GM19452 (cell line): ENCODE data around the gene DTX1.

Experiments
- ATAC-seq: cut with Tn5 transposase; IDR thresholded peaks from one replicate; pipeline ENCODE4 v1.9.1; 2021; ENCODE audit not compliant: unreplicated experiment

Gene DTX1

GRCh38 chr12:113054948-113055486, 1.5 kb upstream of the DTX1 start:
- no peak for ATAC-seq

DNA sequence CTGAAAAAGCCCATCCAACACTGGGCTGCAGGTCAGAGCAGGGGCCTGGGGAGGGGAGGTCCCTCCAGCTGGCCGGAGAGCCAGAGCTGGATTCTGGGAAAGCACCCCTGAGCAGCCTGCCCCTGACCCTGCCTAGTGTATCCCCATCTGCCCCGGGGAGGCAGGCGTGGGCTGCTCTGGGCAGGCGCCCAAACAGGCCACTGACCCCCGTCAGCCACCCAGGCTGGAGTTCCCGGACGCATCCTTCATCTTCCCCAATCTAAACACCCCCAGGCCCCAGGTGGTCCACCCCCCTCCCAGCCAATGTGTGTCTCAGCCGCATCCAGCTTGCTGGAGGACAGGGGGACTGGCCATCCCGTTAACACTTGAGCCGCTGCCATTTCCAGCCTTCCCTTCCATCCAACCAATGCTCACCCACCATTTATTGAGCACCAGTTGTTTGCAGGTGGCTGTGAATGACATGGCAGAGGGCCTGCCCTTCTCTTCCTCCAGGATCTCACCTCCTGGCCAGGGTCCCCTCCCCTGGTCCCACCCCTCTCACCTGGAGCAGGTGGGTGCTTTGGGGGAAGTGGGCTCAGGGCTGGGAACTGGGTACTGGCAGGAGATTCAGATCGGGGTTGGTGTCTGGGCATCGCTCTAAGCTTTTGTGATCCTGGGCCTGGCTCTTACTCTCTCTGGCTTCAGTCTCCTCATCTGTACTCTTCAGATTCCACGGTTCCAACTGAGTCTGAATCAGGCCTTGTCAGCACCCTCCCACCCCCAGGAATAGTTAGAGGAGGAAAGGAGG, 743 bp upstream of the DTX1 start:
- no peak for ATAC-seq

DNA sequence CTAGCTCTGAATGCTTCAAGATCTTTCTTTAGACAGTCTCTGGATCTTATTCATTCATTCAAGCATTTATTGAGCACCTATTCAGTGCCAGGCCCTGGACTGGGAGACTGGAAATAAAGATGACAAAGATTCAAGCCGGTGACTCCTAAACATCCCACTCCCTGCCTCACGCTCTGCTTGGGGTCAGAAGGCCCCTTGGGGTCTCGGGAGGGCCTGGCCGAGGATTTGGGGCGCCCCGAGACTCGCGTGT, 224 bp upstream of the DTX1 start:
- no peak for ATAC-seq

DNA sequence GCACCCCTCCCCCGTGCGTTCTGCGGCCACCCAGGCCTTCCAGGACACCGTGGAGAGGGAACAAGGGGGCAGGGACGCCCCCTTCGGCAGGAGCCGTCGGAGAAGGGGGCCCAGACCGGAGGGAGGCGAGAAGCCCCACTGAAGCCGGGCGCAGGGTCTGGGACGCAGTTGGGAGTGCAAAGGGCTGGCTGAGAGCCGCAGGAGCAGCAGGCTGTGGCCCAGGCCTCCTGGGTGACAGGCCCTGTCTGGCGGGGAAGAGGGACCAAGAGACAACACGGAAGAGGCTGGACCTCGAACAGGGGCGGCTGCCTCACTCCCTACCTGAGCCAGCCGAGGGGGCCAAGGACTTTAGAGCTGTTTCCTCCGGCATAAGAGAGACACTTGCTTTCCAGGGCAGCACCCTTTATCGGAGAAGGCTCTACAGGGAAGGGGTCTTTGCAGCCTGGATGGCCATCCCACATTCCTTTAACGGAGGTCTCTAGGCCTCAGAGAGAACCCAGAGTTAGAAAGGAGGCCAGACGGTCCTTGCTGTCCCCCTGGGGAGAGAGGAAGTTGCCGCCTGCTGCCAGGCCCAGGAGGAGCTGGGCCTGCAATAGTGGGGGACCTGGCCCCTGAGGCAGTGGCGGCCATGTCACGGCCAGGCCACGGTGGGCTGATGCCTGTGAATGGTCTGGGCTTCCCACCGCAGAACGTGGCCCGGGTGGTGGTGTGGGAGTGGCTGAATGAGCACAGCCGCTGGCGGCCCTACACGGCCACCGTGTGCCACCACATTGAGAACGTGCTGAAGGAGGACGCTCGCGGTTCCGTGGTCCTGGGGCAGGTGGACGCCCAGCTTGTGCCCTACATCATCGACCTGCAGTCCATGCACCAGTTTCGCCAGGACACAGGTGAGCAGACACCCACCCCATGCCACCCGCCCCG, 1.3 kb downstream of the DTX1 start:
- ATAC-seq = no peak

- no peak for ATAC-seq
These were observed 2.0 kb downstream of the DTX1 start for GRCh38 chr12:113058553-113058952.

DNA sequence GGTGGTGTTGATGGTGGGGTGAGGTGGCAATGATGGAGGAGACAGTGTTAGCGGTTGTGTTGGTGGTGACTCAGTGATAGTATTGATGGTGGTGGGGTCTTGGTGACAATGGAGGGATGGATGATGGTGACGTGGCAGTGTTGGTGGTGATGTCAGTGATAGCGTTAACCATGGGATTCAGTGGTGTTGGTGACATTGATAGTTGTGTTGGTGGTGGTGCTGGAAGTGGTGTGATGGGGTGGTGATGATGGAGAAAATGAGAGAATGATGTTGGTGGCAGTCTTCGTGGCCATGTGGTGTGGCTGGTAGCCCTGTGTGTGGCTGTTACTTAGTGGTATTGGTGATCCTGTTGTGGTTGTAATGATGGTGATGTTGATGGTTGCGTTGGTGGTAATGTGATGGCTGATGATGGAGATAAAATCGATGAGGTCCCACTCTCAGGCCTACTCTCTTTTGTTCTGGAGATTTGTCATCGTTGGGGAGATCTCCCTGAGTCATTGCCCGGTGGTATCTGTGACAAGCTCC, 2.6 kb downstream of the DTX1 start:
- ATAC-seq = no peak

GRCh38 chr12:113060336-113060960, 3.9 kb downstream of the DTX1 start:
- ATAC-seq = no peak

GRCh38 chr12:113061061-113061694, 4.6 kb downstream of the DTX1 start:
- no peak for ATAC-seq

DNA sequence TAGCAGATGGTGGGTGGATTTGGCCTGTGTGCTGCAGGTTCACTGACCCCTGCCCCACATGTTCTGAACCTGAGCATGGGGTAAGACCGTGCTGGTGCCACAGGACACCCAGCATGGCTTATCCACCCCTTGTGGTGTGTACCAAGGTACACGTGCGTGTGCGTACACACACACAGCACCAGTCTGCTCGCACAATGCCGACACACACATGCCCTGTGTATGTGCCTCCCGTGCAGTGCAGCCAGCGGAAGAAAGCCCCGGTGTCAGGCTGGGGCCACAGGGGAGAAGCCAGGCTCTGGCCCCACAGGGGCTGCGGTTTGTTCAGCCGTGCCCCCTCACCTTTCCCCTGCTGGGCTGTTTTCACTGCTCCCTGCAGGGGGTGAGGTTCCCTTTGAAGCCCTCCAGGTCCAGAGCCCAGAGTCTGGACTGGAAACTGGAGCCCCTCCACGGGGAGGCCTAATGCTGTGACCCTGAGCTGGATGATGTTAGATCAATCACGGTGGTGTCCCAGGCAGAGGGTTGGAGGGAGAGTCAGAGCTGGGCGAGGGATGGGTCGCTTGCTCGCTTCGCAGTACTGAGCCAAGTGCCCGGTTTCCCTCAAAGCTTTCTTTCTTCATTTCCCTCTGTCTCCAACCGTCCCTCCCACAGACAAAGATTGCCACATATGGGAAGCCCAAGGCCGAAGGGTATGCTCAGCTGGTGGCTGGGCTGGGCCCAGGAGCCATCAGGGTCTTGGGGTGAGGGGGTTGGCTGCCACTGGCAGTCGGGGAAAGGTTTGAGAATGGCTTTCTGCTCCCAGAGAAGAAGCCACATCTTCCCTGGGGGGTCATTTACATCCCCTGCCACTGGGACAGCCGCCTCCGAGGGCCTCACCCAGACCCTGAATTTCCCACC, 6.2 kb downstream of the DTX1 start:
- no peak for ATAC-seq

DNA sequence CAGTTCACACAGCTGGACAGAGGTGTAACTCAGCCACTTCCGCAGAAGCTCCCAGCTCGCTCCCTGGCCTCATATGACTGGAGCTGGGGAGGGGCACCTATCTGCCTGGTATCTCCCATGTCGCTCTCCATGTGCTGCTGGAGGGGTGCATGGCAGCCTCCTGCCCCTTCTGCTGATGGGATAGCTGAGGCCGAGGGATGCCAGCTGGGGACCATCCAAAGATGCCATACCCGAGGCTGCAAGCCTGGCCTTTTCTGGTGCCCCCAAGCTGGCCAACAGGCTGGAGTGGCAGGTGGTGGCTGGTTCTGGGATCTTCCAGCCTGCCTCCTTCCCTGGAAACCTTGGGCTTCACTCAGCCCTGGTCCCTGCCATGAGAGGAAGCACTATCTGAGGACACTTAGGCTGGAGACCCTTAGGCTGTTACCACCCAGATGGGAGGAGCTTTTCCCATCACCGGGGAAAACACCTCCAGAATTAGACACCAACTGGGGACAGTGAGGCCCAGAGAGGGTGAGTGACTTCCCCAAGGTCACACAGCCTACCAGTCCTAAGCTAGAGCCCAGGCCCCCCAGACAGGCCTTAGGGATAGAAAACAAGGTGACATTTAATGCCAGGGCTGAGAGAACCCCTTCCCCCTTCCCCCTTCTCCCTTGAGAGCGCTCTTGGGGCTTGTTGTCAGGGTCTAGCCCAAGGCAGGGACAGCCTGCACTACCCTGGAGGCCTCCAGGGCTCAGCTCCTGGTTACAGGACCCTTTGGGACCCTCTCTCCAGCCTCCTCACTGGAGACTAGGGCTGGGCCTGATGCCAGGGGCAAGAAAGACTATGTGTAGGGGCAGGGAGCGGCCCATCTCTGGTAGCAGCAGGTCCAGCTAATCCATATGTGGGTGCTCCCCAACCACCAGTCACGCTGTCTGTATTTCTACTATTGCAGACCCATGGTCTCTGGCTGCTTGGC, 7.1 kb downstream of the DTX1 start:
- no peak for ATAC-seq

- no peak for ATAC-seq
These were observed 8.0 kb downstream of the DTX1 start for GRCh38 chr12:113064395-113065125.

DNA sequence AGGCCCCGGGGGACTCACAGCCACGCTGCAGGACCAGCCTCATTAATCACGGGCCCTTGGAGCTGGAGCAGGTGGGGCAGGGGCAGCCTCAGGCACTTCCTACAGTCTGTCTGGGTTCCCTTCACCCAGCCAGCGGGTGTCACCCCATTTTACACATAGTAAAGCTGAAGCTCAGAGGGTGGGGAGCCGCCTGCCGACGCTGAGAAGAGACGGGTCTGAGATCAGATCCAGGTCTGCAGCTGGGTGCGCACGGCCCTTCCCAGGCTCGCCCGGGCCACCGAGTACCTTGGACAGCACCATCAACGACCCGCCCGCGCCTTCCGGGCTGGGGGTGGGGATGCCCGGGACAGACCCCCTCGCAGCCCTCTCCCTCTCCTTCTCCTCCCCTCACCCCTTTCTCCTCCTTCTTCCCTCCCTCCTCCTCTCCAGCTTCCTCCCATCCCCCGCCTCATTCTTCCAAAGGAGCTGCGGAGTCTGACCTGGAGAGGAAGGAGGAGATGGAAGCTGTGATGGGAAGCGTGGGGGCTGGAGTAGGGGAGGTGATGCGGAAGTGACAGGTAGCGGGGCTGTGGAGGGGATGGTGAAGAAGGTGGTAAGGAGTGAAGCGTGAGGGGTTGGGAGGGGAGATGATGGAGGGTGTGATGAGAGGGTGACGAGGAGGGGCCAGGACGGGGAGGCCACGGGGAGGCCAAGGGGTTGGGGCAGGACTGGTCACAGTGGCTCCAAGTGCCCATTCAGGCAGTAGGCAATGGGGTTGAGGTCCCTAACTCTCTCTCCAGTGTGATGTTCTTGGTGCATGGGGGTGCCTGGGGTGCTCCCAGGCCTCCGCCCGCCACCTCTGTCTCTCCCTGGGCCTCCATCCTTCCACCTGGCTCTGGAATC, 8.8 kb downstream of the DTX1 start:
- ATAC-seq = no peak

- ATAC-seq = no peak
These were observed 10.4 kb downstream of the DTX1 start for GRCh38 chr12:113066813-113067400.

DNA sequence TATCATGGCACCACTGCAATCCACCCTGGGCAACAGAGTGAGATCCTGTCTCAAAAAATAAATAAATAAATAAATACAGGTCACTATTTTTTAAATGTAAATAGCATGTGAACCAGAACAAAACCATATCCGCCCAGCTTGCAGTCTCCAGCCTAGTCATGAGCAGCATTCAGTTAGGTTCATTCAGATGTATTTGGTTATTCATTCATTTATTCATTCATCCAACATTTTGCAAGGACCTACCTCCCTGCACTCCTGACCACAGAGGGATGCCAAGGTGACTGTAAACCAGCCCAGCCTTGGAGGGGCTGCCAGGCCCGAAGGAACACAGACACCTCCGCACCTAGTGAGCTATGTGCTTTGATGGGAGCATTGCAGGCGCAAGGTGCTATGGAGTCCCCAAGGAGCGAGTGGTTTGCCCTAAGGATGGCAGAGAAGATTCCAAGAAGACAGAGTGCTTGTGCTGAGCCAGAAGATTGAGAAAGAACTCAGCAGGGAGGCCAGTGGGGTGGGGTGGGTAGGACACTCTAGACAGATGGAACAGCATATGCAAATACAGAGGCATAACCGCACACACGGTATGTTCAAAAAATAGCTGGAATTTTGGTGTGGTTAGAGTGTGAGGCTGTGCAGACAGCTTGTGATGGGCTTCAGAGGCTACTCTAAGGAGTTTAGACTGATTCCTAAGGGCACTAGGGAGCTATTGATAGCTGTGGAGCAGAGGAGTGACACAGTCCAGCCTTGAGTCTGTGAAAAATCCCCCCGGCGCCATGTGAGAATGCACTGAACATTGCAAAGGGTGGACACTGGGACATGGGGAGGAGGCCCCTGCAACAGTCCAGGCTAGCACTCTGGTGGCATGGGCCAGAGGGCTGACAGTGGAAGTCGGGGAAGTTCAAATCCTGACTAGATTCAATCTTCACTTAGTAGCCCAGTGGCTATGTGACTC, 11.7 kb downstream of the DTX1 start:
- ATAC-seq = no peak

DNA sequence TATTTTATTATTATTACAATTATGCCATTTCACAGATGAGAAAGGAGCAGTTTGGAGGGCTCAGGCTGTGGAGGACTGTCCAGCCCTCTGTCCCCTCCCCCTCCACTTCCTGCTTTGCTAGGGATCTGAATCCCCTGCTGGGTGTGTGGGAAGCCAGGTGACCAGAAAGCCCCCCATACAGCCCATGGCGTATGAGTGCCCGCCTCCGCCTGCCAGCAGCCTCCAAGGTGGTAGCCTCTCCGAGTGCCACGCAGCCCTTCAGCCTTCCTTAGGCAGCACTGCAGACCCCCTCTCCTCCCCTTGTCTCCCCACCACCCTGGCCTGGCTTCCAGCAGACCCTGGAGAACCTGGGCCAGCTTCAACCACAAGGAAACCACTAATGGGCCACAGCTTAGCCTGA, 12.6 kb downstream of the DTX1 start:
- ATAC-seq = no peak

DNA sequence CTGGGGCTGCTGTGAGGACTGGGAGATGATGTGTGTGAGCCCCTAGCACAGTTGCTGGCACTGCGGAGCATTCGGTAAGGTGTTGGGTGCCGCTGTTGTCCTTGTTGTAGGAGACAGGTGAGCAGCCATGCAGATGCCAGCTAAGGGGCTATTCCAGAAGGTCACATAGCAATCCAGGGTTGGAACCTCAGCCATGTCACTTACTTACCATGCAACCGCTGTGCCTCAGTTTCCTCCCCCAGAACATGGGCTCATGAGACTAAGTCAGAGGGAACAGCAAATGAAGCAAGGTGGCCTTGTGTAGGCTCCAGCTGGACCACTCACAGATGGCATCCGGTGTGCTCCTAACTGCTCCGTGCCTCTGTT, 13.2 kb downstream of the DTX1 start:
- no peak for ATAC-seq
